GM19455 (cell line): ENCODE results near the gene ENO1.
"Not testable (repeated sequence)": the region's sequence is repeated elsewhere in the genome, so short reads cannot be mapped to it uniquely, and the experiment has no call there.

Source experiments
- ATAC-seq: cut with Tn5 transposase; IDR thresholded peaks from one replicate; pipeline ENCODE4 v1.9.1; 2021; ENCODE audit not compliant: unreplicated experiment

The ENO1 gene

GRCh38 chr1:8878448-8878697, at the start of gene ENO1:
Gene ENO1 (minus strand): TSS chr1:8878686. CDS start chr1:8874908, 3,778 bp downstream.
- ATAC-seq, result no peak

GRCh38 chr1:8926707-8927694, 48.5 kb upstream of the ENO1 start:
- no peak for ATAC-seq

- no peak for ATAC-seq
Observed at GRCh38 chr1:8925960-8926359, 47.5 kb upstream of the ENO1 start.

GRCh38 chr1:8925406-8925805, 46.9 kb upstream of the ENO1 start:
- no peak for ATAC-seq

- ATAC-seq, result no peak
Observed at GRCh38 chr1:8922962-8923361, 44.5 kb upstream of the ENO1 start.

- not testable (repeated sequence) for ATAC-seq
Observed at GRCh38 chr1:8917536-8917935, 39.0 kb upstream of the ENO1 start.

- ATAC-seq, result no peak
Observed at GRCh38 chr1:8915446-8915845, 37.0 kb upstream of the ENO1 start.

- no peak for ATAC-seq
Observed at GRCh38 chr1:8914466-8914865, 36.0 kb upstream of the ENO1 start.

- ATAC-seq, result no peak
Observed at GRCh38 chr1:8913457-8913856, 35.0 kb upstream of the ENO1 start.

- ATAC-seq, result no peak
Observed at GRCh38 chr1:8911416-8912309, 33.2 kb upstream of the ENO1 start.

- ATAC-seq, result no peak
Observed at GRCh38 chr1:8910914-8911313, 32.4 kb upstream of the ENO1 start.

- no peak for ATAC-seq
Observed at GRCh38 chr1:8910331-8910730, 31.8 kb upstream of the ENO1 start.

GRCh38 chr1:8908388-8909151, 30.1 kb upstream of the ENO1 start:
- no peak for ATAC-seq

GRCh38 chr1:8905582-8906191, 27.2 kb upstream of the ENO1 start:
- no peak for ATAC-seq

GRCh38 chr1:8903908-8904650, 25.6 kb upstream of the ENO1 start:
- no peak for ATAC-seq

GRCh38 chr1:8903410-8903809, 24.9 kb upstream of the ENO1 start:
- ATAC-seq, result no peak

GRCh38 chr1:8902765-8903164, 24.3 kb upstream of the ENO1 start:
- no peak for ATAC-seq

GRCh38 chr1:8900684-8901083, 22.2 kb upstream of the ENO1 start:
- ATAC-seq, result not testable (repeated sequence)

GRCh38 chr1:8899046-8899445, 20.6 kb upstream of the ENO1 start:
- ATAC-seq, result no peak

GRCh38 chr1:8898418-8898817, 19.9 kb upstream of the ENO1 start:
- ATAC-seq, result not testable (repeated sequence)
